Tibial nerve (tissue), 4 donors: ENCODE data around the gene KCNJ9. TPM values are rescaled to one million over a fixed set of nuclear protein-coding genes. Genes with fewer than 3 reads are reported as not detected.

Experiments used
- DNase-seq, 2 donors: peaks; one replicate each; pipeline ENCODE4 v3.0.0-alpha.2; 2019; ENCODE audit warnings: low spot score in 2 of 2
- H3K27ac ChIP-seq, 4 donors: fragments of 200-600 bp; sonication (generic) in 3 of 4; one replicate each; pipeline ENCODE4 v1.5.1; 2017 to 2019; ENCODE audit warnings: mild to moderate bottlenecking in 1 of 4
- H3K27me3 ChIP-seq, 2 donors: fragments of 200-600 bp; sonication (generic) in 1 of 2; one replicate each; pipeline versions ENCODE4 v1.5.1 to v1.6.0; 2017 to 2019
- H3K36me3 ChIP-seq, 3 donors: fragments of 200-600 bp; sonication (generic); one replicate each; pipeline ENCODE4 v1.5.1; 2018 to 2019
- H3K4me1 ChIP-seq, 4 donors: fragments of 200-600 bp; sonication (generic) in 3 of 4; one replicate each; pipeline ENCODE4 v1.5.1; 2017 to 2019
- H3K4me3 ChIP-seq, 4 donors: fragments of 200-600 bp; sonication (generic) in 3 of 4; one replicate each; pipeline ENCODE4 v1.5.1; 2017 to 2019; ENCODE audit warnings: mild to moderate bottlenecking in 1 of 4, moderate library complexity in 1 of 4
- H3K9me3 ChIP-seq, 4 donors: fragments of 200-600 bp; sonication (generic) in 3 of 4; one replicate each; pipeline ENCODE4 v1.5.1; 2017 to 2019
- EP300 ChIP-seq, 2 donors: sonication (generic); formaldehyde crosslinking; IDR thresholded peaks; one replicate each; pipeline ENCODE4 v1.6.1; 2017; ENCODE audit warnings: antibody characterized with exemption in 2 of 2, mild to moderate bottlenecking in 1 of 2
- POLR2A ChIP-seq, 2 donors: fragments of 450-650 bp; IDR thresholded peaks; one replicate each; pipeline ENCODE4 v1.6.1; 2017; ENCODE audit warnings: antibody characterized with exemption in 2 of 2, mild to moderate bottlenecking in 2 of 2, moderate library complexity in 2 of 2
- WGBS, 2 donors: methylation state at CpG; one replicate each; pipeline ENCODE4 v1.1.5; 2018; 5-methylcytosine and 5-hydroxymethylcytosine counted together
- total RNA-seq, 4 donors: library from RNA; depleted of rRNA; stranded (reverse); fragments of >200 nt; gene quantifications; one replicate each; pipeline ENCODE4 v1.1.0, GENCODE V29; 2016
- TF ChIP-seq, protein P1 (sequence below), 5 experiments: fragments of 200-600 bp in 3 of 5; fragments of 450-650 bp in 2 of 5; sonication (generic) in 3 of 5; IDR thresholded peaks; one replicate each; pipeline ENCODE4 v1.5.1; 2016 to 2019; ENCODE audit warnings: antibody characterized with exemption in 5 of 5, mild to moderate bottlenecking in 3 of 5, moderate library complexity in 2 of 5

The KCNJ9 gene
- total RNA-seq, 4 donors from 2014 or later = 0.60 TPM; not detected in 3

GRCh38 chr1:160099716-160100375 is 18.5 kb downstream of the KCNJ9 start:
- Histone ChIP-seq H3K4me3 (no peak overlapping the region), H3K27me3 (no peaks in the 10 kb centered on the region), H3K36me3 (peaks cover 0 to 6% (median 0%) of the 10 kb centered on the region in 3 donors), H3K27ac (peak overlapping the region; percentile 83 to 99 (median 96)), H3K4me1 (peaks cover 0 to 89% (median 60%) of the 10 kb centered on the region in 4 donors), H3K9me3 (no peaks in the 10 kb centered on the region)
- DNase-seq = no peak
- 87 to 94% methylated on average over 2 of the region's 2 CpGs for WGBS, 2 donors
- TF ChIP-seq POLR2A (IDR thresholded peaks at IDR 0.05) = no peak
- TF ChIP-seq, protein P1, sequence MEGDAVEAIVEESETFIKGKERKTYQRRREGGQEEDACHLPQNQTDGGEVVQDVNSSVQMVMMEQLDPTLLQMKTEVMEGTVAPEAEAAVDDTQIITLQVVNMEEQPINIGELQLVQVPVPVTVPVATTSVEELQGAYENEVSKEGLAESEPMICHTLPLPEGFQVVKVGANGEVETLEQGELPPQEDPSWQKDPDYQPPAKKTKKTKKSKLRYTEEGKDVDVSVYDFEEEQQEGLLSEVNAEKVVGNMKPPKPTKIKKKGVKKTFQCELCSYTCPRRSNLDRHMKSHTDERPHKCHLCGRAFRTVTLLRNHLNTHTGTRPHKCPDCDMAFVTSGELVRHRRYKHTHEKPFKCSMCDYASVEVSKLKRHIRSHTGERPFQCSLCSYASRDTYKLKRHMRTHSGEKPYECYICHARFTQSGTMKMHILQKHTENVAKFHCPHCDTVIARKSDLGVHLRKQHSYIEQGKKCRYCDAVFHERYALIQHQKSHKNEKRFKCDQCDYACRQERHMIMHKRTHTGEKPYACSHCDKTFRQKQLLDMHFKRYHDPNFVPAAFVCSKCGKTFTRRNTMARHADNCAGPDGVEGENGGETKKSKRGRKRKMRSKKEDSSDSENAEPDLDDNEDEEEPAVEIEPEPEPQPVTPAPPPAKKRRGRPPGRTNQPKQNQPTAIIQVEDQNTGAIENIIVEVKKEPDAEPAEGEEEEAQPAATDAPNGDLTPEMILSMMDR (IDR thresholded peaks at IDR 0.05) = no peak
- no peak for TF ChIP-seq EP300 (IDR thresholded peaks at IDR 0.05)

DNA sequence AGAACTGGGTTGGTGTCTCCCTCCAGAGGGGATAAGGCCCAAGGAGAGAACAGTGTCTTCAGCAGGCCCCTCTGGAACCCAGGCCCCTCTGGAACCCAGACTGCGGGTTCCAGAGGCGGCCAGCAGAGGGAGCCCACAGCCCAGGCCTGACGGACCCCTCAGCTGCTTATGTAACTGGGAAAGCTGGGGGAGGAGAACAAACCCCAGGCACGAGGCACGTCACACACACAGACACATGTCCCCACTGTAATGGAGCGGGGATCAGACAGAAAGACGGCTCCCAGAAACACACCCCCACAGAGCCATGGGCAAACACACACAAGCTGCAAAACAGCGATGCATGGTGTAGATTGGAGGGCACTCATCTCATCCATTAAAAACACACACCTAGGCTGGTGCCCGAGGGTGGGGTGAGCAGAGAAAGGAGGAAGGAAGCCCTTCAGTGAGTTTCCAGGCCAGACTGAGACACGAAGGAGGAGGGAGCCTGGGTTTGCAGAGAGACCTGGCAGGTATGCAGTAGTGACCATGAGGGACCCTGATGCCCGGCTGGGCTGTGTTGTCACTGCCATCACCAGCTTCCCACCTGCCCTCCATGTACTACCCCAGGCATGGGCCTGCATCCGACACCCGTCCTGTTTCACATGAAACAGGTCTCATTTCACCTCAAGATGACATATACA is 19.8 kb downstream of the KCNJ9 start:
- peak overlapping the region; percentile 58 to 99 (median 91) for H3K27ac ChIP-seq
- no peaks in the 10 kb centered on the region for H3K27me3 ChIP-seq
- H3K36me3 ChIP-seq = no peaks in the 10 kb centered on the region
- DNase-seq = peak; percentile 68 to 69
- H3K4me1 ChIP-seq = peaks cover 0 to 83% (median 56%) of the 10 kb centered on the region in 4 donors
- WGBS, 2 donors = 19 to 29% methylated on average over 9 to 13 of the region's 13 CpGs
- H3K4me3 ChIP-seq = no peak overlapping the region
- no peaks in the 10 kb centered on the region for H3K9me3 ChIP-seq
- TF ChIP-seq EP300 (IDR thresholded peaks at IDR 0.05) (peak; percentile 34 to 86), POLR2A (IDR thresholded peaks at IDR 0.05) (peak in 1 of 2 donors; percentile 49)
- TF ChIP-seq, protein P1 (IDR thresholded peaks at IDR 0.05) = peak; percentile 93 to 99 (median 95)

- Histone ChIP-seq H3K36me3 (no peaks in the 10 kb centered on the region), H3K4me1 (peaks cover 0 to 76% (median 49%) of the 10 kb centered on the region in 4 donors), H3K27ac (peak overlapping the region; percentile 58 to 99 (median 86)), H3K4me3 (no peak overlapping the region), H3K9me3 (no peaks in the 10 kb centered on the region), H3K27me3 (no peaks in the 10 kb centered on the region)
- WGBS, 2 donors = 44 to 54% methylated on average over 9 of the region's 9 CpGs
- TF ChIP-seq, protein P1 (IDR thresholded peaks at IDR 0.05) = no peak
- TF ChIP-seq EP300 (IDR thresholded peaks at IDR 0.05) = no peak
- TF ChIP-seq POLR2A (IDR thresholded peaks at IDR 0.05) = no peak
- DNase-seq = no peak
Observed at GRCh38 chr1:160101717-160102522, 20.6 kb downstream of the KCNJ9 start.

DNA sequence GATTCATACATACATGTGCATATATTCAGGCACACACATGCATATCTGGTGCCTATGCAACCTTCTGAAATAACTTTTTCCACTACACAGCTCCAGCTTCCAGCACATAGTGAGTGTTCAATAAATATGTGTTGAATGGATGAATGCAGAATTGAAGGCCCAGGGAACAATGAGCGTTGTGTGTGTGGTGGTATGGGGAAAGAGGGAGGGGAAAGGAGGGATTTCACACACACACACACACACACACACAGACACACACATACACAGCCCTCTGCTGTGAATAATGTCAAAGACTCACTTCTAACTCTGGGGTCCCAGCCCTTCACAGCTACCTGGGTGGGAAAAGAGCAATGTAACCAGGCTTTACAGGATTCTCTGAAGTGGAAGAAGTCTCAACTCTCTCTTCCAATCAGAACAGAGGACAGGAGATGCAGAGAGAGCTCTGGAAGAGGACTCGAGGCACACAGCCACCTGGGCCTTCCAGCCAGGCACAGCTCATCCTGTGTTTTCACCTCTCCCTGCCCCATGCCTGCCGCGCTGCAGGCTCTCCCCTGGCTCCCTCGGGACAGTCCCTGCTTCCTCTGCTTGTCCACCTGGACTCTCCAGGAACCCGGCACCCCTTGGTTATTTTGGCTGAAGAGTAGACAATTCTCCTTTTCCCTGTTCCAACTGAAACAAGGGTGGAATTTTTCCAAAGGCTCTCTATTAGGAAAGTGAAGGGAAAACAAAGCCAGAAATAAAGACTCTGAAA is 22.5 kb downstream of the KCNJ9 start:
- no peak for DNase-seq
- no peaks in the 10 kb centered on the region for H3K27me3 ChIP-seq
- peak in 1 of 2 donors; percentile 27 for TF ChIP-seq EP300 (IDR thresholded peaks at IDR 0.05)
- TF ChIP-seq, protein P1 (IDR thresholded peaks at IDR 0.05) = no peak
- H3K27ac ChIP-seq = peak overlapping the region; percentile 64 to 99 (median 86)
- H3K4me1 ChIP-seq = peaks cover 0 to 71% (median 38%) of the 10 kb centered on the region in 4 donors
- no peak overlapping the region for H3K4me3 ChIP-seq
- no peaks in the 10 kb centered on the region for H3K9me3 ChIP-seq
- no peaks in the 10 kb centered on the region for H3K36me3 ChIP-seq
- WGBS, 2 donors = 22 to 23% methylated on average over 6 of the region's 6 CpGs
